Activated T-cell treated with anti-CD3 and anti-CD28 coated beads, Interleukin-2, amount 50 U/mL, for 72 hours (primary cell): ENCODE measurements around the gene TOMM34. TPM values are rescaled to one million over a fixed set of nuclear protein-coding genes. Genes with fewer than 3 reads are reported as not detected.

Source experiments
- ATAC-seq, 2 donors: fragments of 150-1000 bp; cut with Tn5 transposase; replicated peaks in 1 of 2; 2 replicates each; pipeline ENCODE4 v1.10.0; 2021; ENCODE audit warnings: moderate library complexity in 2 of 2, mild to moderate bottlenecking in 1 of 2
- DNase-seq, 2 donors: peaks; one replicate each; pipeline ENCODE4 v3.0.0; 2021 to 2022; ENCODE audit warnings: mixed read lengths in 1 of 2
- H3K27ac Mint-ChIP-seq: one replicate; pipeline ENCODE4 v1.8.0; 2022; ENCODE audit warnings: mild to moderate bottlenecking, moderate library complexity, mixed read lengths
- H3K27me3 Mint-ChIP-seq: one replicate; pipeline ENCODE4 v1.8.0; 2022; ENCODE audit warnings: low read depth, mixed read lengths
- H3K36me3 Mint-ChIP-seq, 2 donors: one replicate each; pipeline ENCODE4 v1.8.0; 2022; ENCODE audit warnings: mixed read lengths in 2 of 2, mild to moderate bottlenecking in 1 of 2; ENCODE audit not compliant: insufficient read depth in 2 of 2
- H3K4me1 Mint-ChIP-seq: one replicate; pipeline ENCODE4 v1.8.0; 2022; ENCODE audit warnings: low read depth, mixed read lengths
- H3K4me3 Mint-ChIP-seq, 2 donors: one replicate each; pipeline ENCODE4 v1.8.0; 2022; ENCODE audit warnings: mild to moderate bottlenecking in 2 of 2, mixed read lengths in 2 of 2, moderate library complexity in 2 of 2
- H3K9me3 Mint-ChIP-seq, 2 donors: one replicate each; pipeline ENCODE4 v1.8.0; 2022; ENCODE audit warnings: mixed read lengths in 2 of 2
- total RNA-seq, 2 donors: library from RNA; stranded (reverse); gene quantifications; one replicate each; pipeline ENCODE4 v1.2.3, GENCODE V29; 2022

Gene TOMM34
- total RNA-seq, 2 donors from 2014 or later, result 43.5 to 46.8 TPM

- Mint-ChIP-seq H3K27me3 (no peaks in the 10 kb centered on the region), H3K27ac (peak overlapping the region; percentile 68), H3K9me3 (no peaks in the 10 kb centered on the region), H3K36me3 (peaks cover 8 to 19% of the 10 kb centered on the region in 2 donors), H3K4me3 (no peak overlapping the region), H3K4me1 (peaks cover 7% of the 10 kb centered on the region)
- no peak for DNase-seq
- ATAC-seq, result peak; percentile 39 to 58
Measured at GRCh38 chr20:44941120-44941691, 19.0 kb downstream of the TOMM34 start.

GRCh38 chr20:44938637-44939036 lies 21.6 kb downstream of the TOMM34 start:
- Mint-ChIP-seq H3K4me3 (no peak overlapping the region), H3K36me3 (peaks cover 7 to 12% of the 10 kb centered on the region in 2 donors), H3K27me3 (no peaks in the 10 kb centered on the region), H3K27ac (no peak overlapping the region), H3K9me3 (no peaks in the 10 kb centered on the region), H3K4me1 (peaks cover 7% of the 10 kb centered on the region)
- DNase-seq (no peak), ATAC-seq (no peak)

- H3K9me3 Mint-ChIP-seq, result no peaks in the 10 kb centered on the region
- H3K36me3 Mint-ChIP-seq, result peaks cover 3 to 12% of the 10 kb centered on the region in 2 donors
- ATAC-seq, result no peak
Measured at GRCh38 chr20:44936510-44936909, 23.7 kb downstream of the TOMM34 start.

GRCh38 chr20:44932916-44933315 lies 27.3 kb downstream of the TOMM34 start:
- no peak overlapping the region for H3K27ac Mint-ChIP-seq
- no peaks in the 10 kb centered on the region for H3K4me1 Mint-ChIP-seq
- no peak overlapping the region for H3K4me3 Mint-ChIP-seq
- no peak for DNase-seq
- peaks cover 0 to 10% of the 10 kb centered on the region in 2 donors for H3K36me3 Mint-ChIP-seq
- no peaks in the 10 kb centered on the region for H3K27me3 Mint-ChIP-seq
- ATAC-seq, result no peak
- no peaks in the 10 kb centered on the region for H3K9me3 Mint-ChIP-seq

More at GRCh38 chr20:44936510-44936909, 23.7 kb downstream of the TOMM34 start:
- Mint-ChIP-seq H3K4me1 (peaks cover 7% of the 10 kb centered on the region), H3K27ac (no peak overlapping the region), H3K27me3 (no peaks in the 10 kb centered on the region), H3K4me3 (no peak overlapping the region)
- no peak for DNase-seq

GRCh38 chr20:44931911-44932310 lies 28.3 kb downstream of the TOMM34 start:
- Mint-ChIP-seq H3K4me1 (no peaks in the 10 kb centered on the region), H3K9me3 (no peaks in the 10 kb centered on the region), H3K27ac (no peak overlapping the region), H3K36me3 (peaks cover 0 to 10% of the 10 kb centered on the region in 2 donors), H3K27me3 (no peaks in the 10 kb centered on the region), H3K4me3 (no peak overlapping the region)
- ATAC-seq, result no peak
- no peak for DNase-seq

- H3K4me1 Mint-ChIP-seq, result no peaks in the 10 kb centered on the region
- ATAC-seq (no peak), DNase-seq (no peak)
- no peaks in the 10 kb centered on the region for H3K9me3 Mint-ChIP-seq
- H3K4me3 Mint-ChIP-seq, result no peak overlapping the region
- no peak overlapping the region for H3K27ac Mint-ChIP-seq
- no peaks in the 10 kb centered on the region for H3K27me3 Mint-ChIP-seq
- H3K36me3 Mint-ChIP-seq, result peaks cover 0 to 10% of the 10 kb centered on the region in 2 donors
Measured at GRCh38 chr20:44930517-44931168, 29.6 kb downstream of the TOMM34 start.

- Mint-ChIP-seq H3K36me3 (peaks cover 0 to 13% of the 10 kb centered on the region in 2 donors), H3K4me1 (no peaks in the 10 kb centered on the region), H3K4me3 (no peak overlapping the region), H3K27ac (no peak overlapping the region), H3K27me3 (no peaks in the 10 kb centered on the region), H3K9me3 (no peaks in the 10 kb centered on the region)
- DNase-seq (no peak), ATAC-seq (no peak)
Measured at GRCh38 chr20:44928595-44928994, 31.6 kb downstream of the TOMM34 start.

- ATAC-seq (no peak), DNase-seq (no peak)
- no peaks in the 10 kb centered on the region for H3K4me1 Mint-ChIP-seq
- H3K27me3 Mint-ChIP-seq, result no peaks in the 10 kb centered on the region
- no peak overlapping the region for H3K27ac Mint-ChIP-seq
- no peak overlapping the region for H3K4me3 Mint-ChIP-seq
- H3K36me3 Mint-ChIP-seq, result peaks cover 3 to 11% of the 10 kb centered on the region in 2 donors
- no peaks in the 10 kb centered on the region for H3K9me3 Mint-ChIP-seq
Measured at GRCh38 chr20:44924541-44924940, 35.7 kb downstream of the TOMM34 start.

GRCh38 chr20:44921447-44921846 lies 38.8 kb downstream of the TOMM34 start:
- no peak overlapping the region for H3K4me3 Mint-ChIP-seq
- H3K9me3 Mint-ChIP-seq, result no peaks in the 10 kb centered on the region
- H3K36me3 Mint-ChIP-seq, result peaks cover 8 to 21% of the 10 kb centered on the region in 2 donors
- ATAC-seq (no peak), DNase-seq (no peak)
- no peak overlapping the region for H3K27ac Mint-ChIP-seq
- H3K27me3 Mint-ChIP-seq, result no peaks in the 10 kb centered on the region
- H3K4me1 Mint-ChIP-seq, result no peaks in the 10 kb centered on the region

- H3K27ac Mint-ChIP-seq, result no peak overlapping the region
- H3K27me3 Mint-ChIP-seq, result no peaks in the 10 kb centered on the region
- peaks cover 15% of the 10 kb centered on the region for H3K4me1 Mint-ChIP-seq
- DNase-seq (no peak), ATAC-seq (no peak)
- H3K4me3 Mint-ChIP-seq, result no peak overlapping the region
- peaks cover 13 to 26% of the 10 kb centered on the region in 2 donors for H3K36me3 Mint-ChIP-seq
- H3K9me3 Mint-ChIP-seq, result no peaks in the 10 kb centered on the region
Measured at GRCh38 chr20:44918761-44919160, 41.4 kb downstream of the TOMM34 start.

- H3K9me3 Mint-ChIP-seq, result no peaks in the 10 kb centered on the region
- H3K4me1 Mint-ChIP-seq, result peaks cover 15% of the 10 kb centered on the region
- ATAC-seq, result no peak
- no peak overlapping the region for H3K27ac Mint-ChIP-seq
- H3K36me3 Mint-ChIP-seq, result peaks cover 13 to 27% of the 10 kb centered on the region in 2 donors
- no peak for DNase-seq
- H3K27me3 Mint-ChIP-seq, result no peaks in the 10 kb centered on the region
- no peak overlapping the region for H3K4me3 Mint-ChIP-seq
Measured at GRCh38 chr20:44918342-44918741, 41.9 kb downstream of the TOMM34 start.

- ATAC-seq (no peak), DNase-seq (no peak)
- no peaks in the 10 kb centered on the region for H3K9me3 Mint-ChIP-seq
- H3K36me3 Mint-ChIP-seq, result peaks cover 14 to 31% of the 10 kb centered on the region in 2 donors
- H3K27ac Mint-ChIP-seq, result no peak overlapping the region
- no peaks in the 10 kb centered on the region for H3K27me3 Mint-ChIP-seq
- H3K4me1 Mint-ChIP-seq, result peaks cover 19% of the 10 kb centered on the region
- no peak overlapping the region for H3K4me3 Mint-ChIP-seq
Measured at GRCh38 chr20:44917399-44917798, 42.8 kb downstream of the TOMM34 start.

- no peak overlapping the region for H3K27ac Mint-ChIP-seq
- no peaks in the 10 kb centered on the region for H3K27me3 Mint-ChIP-seq
- no peak overlapping the region for H3K4me3 Mint-ChIP-seq
- ATAC-seq, result no peak
- peaks cover 24% of the 10 kb centered on the region for H3K4me1 Mint-ChIP-seq
- DNase-seq, result no peak
- H3K9me3 Mint-ChIP-seq, result no peaks in the 10 kb centered on the region
- H3K36me3 Mint-ChIP-seq, result peaks cover 14 to 32% of the 10 kb centered on the region in 2 donors
Measured at GRCh38 chr20:44916586-44916985, 43.6 kb downstream of the TOMM34 start.

GRCh38 chr20:44914924-44915323 lies 45.3 kb downstream of the TOMM34 start:
- peak; percentile 34 to 50 for DNase-seq
- peak; percentile 62 to 64 for ATAC-seq

More at GRCh38 chr20:44914924-44915323, 45.3 kb downstream of the TOMM34 start:
- H3K4me1 Mint-ChIP-seq, result peaks cover 38% of the 10 kb centered on the region
- H3K27me3 Mint-ChIP-seq, result no peaks in the 10 kb centered on the region
- peak overlapping the region in 1 of 2 donors; percentile 2 for H3K4me3 Mint-ChIP-seq
- H3K27ac Mint-ChIP-seq, result peak overlapping the region; percentile 43
- H3K36me3 Mint-ChIP-seq, result peaks cover 14 to 30% of the 10 kb centered on the region in 2 donors
- H3K9me3 Mint-ChIP-seq, result no peaks in the 10 kb centered on the region
